Esophagus (tissue), 2 donors: ENCODE data around the gene SOCS2. TPM values are rescaled to one million over a fixed set of nuclear protein-coding genes. Genes with fewer than 3 reads are reported as not detected.
"Not testable (repeated sequence)": the region's sequence is repeated elsewhere in the genome, so short reads cannot be mapped to it uniquely, and the experiment has no call there.

ENCODE experiments used
- H3K27ac ChIP-seq, 2 donors: one replicate each; pipeline ENCODE4 v1.5.1; 2013; ENCODE audit warnings: low read depth in 2 of 2, mild to moderate bottlenecking in 2 of 2, inconsistent platforms in 1 of 2, low read length in 1 of 2, moderate library complexity in 1 of 2
- H3K27me3 ChIP-seq, 2 donors: one replicate each; pipeline ENCODE4 v1.6.1; 2013; ENCODE audit warnings: low read length in 2 of 2, control low read depth in 1 of 2, mild to moderate bottlenecking in 1 of 2; ENCODE audit not compliant: insufficient read depth in 2 of 2, control insufficient read depth in 1 of 2
- H3K36me3 ChIP-seq, 2 donors: one replicate each; pipeline ENCODE4 v1.6.1; 2013; ENCODE audit warnings: low read length in 1 of 2; ENCODE audit not compliant: control insufficient read depth in 2 of 2, insufficient read depth in 2 of 2
- H3K4me1 ChIP-seq, 2 donors: one replicate each; pipeline ENCODE4 v1.6.1; 2013; ENCODE audit warnings: low read length in 1 of 2; ENCODE audit not compliant: control insufficient read depth in 2 of 2, insufficient read depth in 2 of 2
- H3K4me3 ChIP-seq, 2 donors: one replicate each; pipeline ENCODE4 v1.5.1; 2013; ENCODE audit warnings: low read length in 2 of 2, mild to moderate bottlenecking in 2 of 2, low read depth in 1 of 2, moderate library complexity in 1 of 2
- H3K9me3 ChIP-seq, 2 donors: one replicate each; pipeline ENCODE4 v1.6.1; 2013; ENCODE audit warnings: mild to moderate bottlenecking in 2 of 2, low read depth in 1 of 2, low read length in 1 of 2, moderate library complexity in 1 of 2; ENCODE audit not compliant: control insufficient read depth in 2 of 2, insufficient read depth in 1 of 2
- WGBS, 2 donors: extraction: QIAGEN DNeasy Blood & Tissue Kit; methylation state at CpG; one replicate each; pipeline ENCODE4 v1.1.7; 2013; 5-methylcytosine and 5-hydroxymethylcytosine counted together
- polyA plus RNA-seq, 2 donors: library from polyadenylated mRNA; stranded (reverse); fragments of 200-250 nt; gene quantifications; one replicate each; pipeline ENCODE4 v1.2.3, GENCODE V29; 2013
- donor health status: healthy with polysubstance abuse.
- donor health status: Bipolar disorder and iron deficiency.

SOCS2 gene
- polyA plus RNA-seq, 2 donors: 4.0 to 8.2 TPM

GRCh38 chr12:93539821-93540220 is 32.7 kb upstream of the SOCS2 start:
- no peak overlapping the region for H3K27ac ChIP-seq
- no peak overlapping the region for H3K4me3 ChIP-seq
- no peaks in the 10 kb centered on the region for H3K36me3 ChIP-seq
- no peaks in the 10 kb centered on the region for H3K4me1 ChIP-seq
- 89 to 93% methylated on average over 4 of the region's 4 CpGs for WGBS, 2 donors
- no peaks in the 10 kb centered on the region for H3K9me3 ChIP-seq
- H3K27me3 ChIP-seq: no peaks in the 10 kb centered on the region

- Histone ChIP-seq H3K4me1 (no peaks in the 10 kb centered on the region), H3K36me3 (no peaks in the 10 kb centered on the region), H3K9me3 (no peaks in the 10 kb centered on the region), H3K27ac (no peak overlapping the region), H3K4me3 (no peak overlapping the region), H3K27me3 (no peaks in the 10 kb centered on the region)
- WGBS, 2 donors: 76 to 88% methylated on average over 1 of the region's 1 CpG
These were observed 32.0 kb upstream of the SOCS2 start for GRCh38 chr12:93540466-93540865.

DNA sequence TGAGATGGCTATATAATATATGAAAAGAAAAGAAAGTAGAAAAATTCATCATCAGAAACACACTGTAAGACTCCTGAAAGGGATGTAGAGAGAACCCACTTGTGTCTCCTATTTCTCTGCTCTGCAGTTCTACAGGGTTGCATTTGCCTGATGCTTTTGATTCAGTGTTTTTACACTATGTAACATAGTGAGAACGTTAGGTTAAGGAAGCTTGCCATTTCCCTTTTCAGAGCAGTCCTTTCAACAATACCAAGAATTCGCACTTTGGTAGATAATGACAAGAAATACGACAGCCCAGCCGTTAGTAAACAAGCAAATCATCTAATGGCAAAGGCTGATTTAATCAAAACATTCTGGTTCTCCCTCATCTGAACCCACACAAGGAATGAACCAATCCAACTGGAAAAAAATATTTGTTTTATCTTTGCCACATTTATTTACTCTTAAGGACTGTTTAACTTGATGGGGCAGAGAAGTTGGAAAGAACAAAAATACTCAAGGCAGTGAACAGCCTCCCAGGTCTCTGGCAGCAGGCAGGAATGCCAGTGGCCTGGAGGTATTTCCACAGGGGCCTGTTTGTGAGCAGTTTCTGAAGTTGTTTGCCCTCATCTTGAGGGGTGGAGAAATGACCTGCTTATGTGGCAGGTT is 30.8 kb upstream of the SOCS2 start:
- Histone ChIP-seq H3K9me3 (no peaks in the 10 kb centered on the region), H3K27ac (no peak overlapping the region), H3K36me3 (no peaks in the 10 kb centered on the region), H3K27me3 (no peaks in the 10 kb centered on the region), H3K4me3 (no peak overlapping the region), H3K4me1 (no peaks in the 10 kb centered on the region)
- WGBS, 2 donors: 55 to 61% methylated on average over 4 of the region's 4 CpGs

- Histone ChIP-seq H3K4me3 (no peak overlapping the region), H3K36me3 (no peaks in the 10 kb centered on the region), H3K4me1 (no peaks in the 10 kb centered on the region), H3K9me3 (no peaks in the 10 kb centered on the region), H3K27me3 (no peaks in the 10 kb centered on the region), H3K27ac (no peak overlapping the region)
- WGBS, 2 donors: 86 to 87% methylated on average over 2 of the region's 2 CpGs
These were observed 24.7 kb upstream of the SOCS2 start for GRCh38 chr12:93547778-93548177.

DNA sequence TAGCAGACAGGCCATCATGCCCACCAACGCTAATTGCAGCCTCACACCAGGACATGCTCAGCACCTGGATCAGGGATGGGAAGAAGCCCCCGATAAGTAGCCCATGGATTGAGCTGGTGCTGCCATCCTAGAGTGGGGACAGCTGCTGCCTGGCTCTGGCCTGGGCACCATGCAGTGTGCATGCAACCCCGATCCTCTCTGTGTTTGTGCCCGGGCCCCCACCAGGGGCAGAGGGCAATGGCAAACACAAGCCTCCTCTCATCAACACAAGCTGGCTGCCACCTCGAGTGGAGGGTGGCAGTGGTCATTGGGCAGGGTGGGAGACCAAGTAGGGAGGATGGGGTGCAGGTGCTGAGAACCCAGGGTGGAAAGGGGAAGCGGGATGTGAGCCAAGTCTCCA is 23.3 kb upstream of the SOCS2 start:
- H3K9me3 ChIP-seq: no peaks in the 10 kb centered on the region
- no peak overlapping the region for H3K27ac ChIP-seq
- no peaks in the 10 kb centered on the region for H3K27me3 ChIP-seq
- WGBS, 2 donors: 79 to 89% methylated on average over 6 of the region's 6 CpGs
- H3K4me1 ChIP-seq: peaks cover 0 to 1% of the 10 kb centered on the region in 2 donors
- H3K36me3 ChIP-seq: no peaks in the 10 kb centered on the region
- no peak overlapping the region for H3K4me3 ChIP-seq

DNA sequence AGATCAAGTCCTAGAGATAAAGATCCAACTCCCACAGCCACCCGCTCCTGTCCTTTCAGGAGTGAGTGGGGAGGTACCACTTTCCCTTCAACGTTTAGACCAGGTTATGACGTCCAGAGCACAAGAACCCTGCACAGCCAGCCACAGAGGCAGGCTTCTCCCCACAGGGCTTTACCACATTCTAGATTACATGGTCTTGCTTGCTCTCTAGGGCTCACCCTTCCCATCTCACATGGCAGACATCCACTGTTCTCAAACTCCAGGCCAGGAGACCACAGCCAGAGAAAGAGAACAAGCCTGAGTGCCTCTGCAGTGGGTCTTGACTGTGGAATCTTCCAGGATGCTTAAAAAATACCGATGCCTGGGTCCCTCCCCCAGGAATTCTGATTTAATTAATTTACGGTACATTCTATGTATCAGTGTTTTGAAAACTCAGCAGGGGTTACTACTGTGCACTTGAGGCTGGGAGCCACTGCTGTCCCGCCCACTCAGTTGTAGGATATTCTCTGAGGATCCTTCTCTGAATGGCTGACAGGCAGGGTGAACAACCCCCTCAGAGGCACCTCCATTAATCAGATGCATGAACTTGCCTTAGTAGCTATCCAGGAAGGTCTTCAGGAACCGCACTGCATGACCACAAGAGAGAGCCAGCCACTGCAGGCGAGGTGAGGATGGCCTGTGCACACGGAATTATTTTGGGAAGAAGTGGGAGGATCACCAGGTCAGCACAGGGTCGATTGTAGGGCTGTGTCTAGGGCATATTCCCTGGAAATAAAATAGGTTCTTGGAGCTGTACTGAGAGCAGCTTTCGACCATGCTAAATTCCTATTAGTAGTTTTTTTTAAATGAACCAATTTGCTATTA is 21.5 kb upstream of the SOCS2 start:
- no peaks in the 10 kb centered on the region for H3K27me3 ChIP-seq
- no peak overlapping the region for H3K27ac ChIP-seq
- 82 to 86% methylated on average over 11 of the region's 11 CpGs for WGBS, 2 donors
- peaks cover 0 to 2% of the 10 kb centered on the region in 2 donors for H3K4me1 ChIP-seq
- H3K36me3 ChIP-seq: no peaks in the 10 kb centered on the region
- H3K4me3 ChIP-seq: no peak overlapping the region
- H3K9me3 ChIP-seq: no peaks in the 10 kb centered on the region

GRCh38 chr12:93552427-93552826 is 20.0 kb upstream of the SOCS2 start:
- H3K36me3 ChIP-seq: no peaks in the 10 kb centered on the region
- 77 to 79% methylated on average over 4 of the region's 4 CpGs for WGBS, 2 donors

DNA sequence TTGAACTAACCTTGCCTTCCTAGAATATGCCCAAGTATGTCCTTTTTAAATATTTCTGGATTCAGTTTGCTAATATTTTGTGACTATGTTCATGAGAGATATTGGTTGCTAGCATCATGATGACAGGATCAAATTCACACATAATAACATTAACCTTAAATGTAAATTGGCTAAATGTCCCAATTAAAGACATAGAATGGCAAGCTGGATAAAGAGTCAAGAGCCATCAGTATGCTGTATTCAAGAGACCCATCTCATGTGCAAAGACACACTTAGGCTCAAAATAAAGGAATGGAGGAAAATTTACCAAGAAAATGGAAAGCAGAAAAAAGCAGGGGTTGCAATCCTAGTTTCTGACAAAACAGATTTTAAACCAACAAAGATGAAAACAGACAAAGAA is 14.6 kb upstream of the SOCS2 start:
- H3K4me3 ChIP-seq, H3K27me3 ChIP-seq, H3K9me3 ChIP-seq, H3K27ac ChIP-seq, H3K36me3 ChIP-seq, H3K4me1 ChIP-seq: not testable (repeated sequence)

More at GRCh38 chr12:93552427-93552826, 20.0 kb upstream of the SOCS2 start:
- peaks cover 0 to 2% of the 10 kb centered on the region in 2 donors for H3K4me1 ChIP-seq
- H3K9me3 ChIP-seq: no peaks in the 10 kb centered on the region
- no peak overlapping the region for H3K27ac ChIP-seq
- H3K4me3 ChIP-seq: no peak overlapping the region
- H3K27me3 ChIP-seq: no peaks in the 10 kb centered on the region

DNA sequence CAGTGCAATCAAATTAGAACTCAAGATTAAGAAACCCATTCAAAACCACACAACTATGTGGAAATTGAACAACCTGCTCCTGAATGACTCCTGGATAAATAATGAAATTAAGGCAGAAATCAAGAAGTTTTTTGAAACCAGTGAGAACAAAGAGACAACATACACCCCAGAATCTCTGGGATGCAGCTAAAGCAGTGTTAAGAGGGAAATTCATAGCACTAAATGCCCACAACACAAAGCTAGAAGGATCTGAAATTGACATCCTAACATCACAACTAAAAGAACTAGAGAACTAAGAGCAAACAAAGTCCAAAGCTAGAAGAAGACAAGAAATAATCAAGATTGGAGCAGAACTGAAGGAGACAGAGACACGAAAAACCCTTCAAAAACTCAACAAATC is 13.8 kb upstream of the SOCS2 start:
- H3K9me3 ChIP-seq, H3K27me3 ChIP-seq, H3K27ac ChIP-seq, H3K36me3 ChIP-seq, H3K4me3 ChIP-seq, H3K4me1 ChIP-seq: not testable (repeated sequence)
- WGBS, 2 donors: 88 to 89% methylated on average over 1 of the region's 1 CpG
